ENCODE data around the gene MBOAT2. TPM values are rescaled to one million over a fixed set of nuclear protein-coding genes. Genes with fewer than 3 reads are reported as not detected.

Gene MBOAT2
- total RNA-seq, 6 donors from 2014 or later: 18.8 to 39.2 (median 24.1) TPM

GRCh38 chr2:9031246-9031645 is 27.8 kb upstream of the MBOAT2 start:
- ATAC-seq (ENCODE audit: low FRiP score in 2 of 2) (no peak), DNase-seq (no peak)
- Histone ChIP-seq H3K27me3 (no peaks in the 10 kb centered on the region), H3K27ac (no peak overlapping the region), H3K4me1 (peaks cover 5 to 10% (median 7%) of the 10 kb centered on the region in 4 donors), H3K36me3 (no peaks in the 10 kb centered on the region), H3K9me3 (no peaks in the 10 kb centered on the region), H3K4me3 (no peak overlapping the region)
- no peak for TF ChIP-seq POLR2AphosphoS5 (IDR thresholded peaks at IDR 0.05)
- no peak for TF ChIP-seq EP300 (IDR thresholded peaks at IDR 0.05)
- no peak for TF ChIP-seq POLR2A (IDR thresholded peaks at IDR 0.05)
- no peak for TF ChIP-seq CTCF (IDR thresholded peaks at IDR 0.05)

GRCh38 chr2:9030841-9031240 is 27.4 kb upstream of the MBOAT2 start:
- no peaks in the 10 kb centered on the region for H3K9me3 ChIP-seq
- WGBS, 2 donors: 30 to 36% methylated on average over 4 of the region's 4 CpGs

GRCh38 chr2:9030190-9030589 is 26.7 kb upstream of the MBOAT2 start:
- DNase-seq (no peak), ATAC-seq (ENCODE audit: low FRiP score in 2 of 2) (no peak)
- Histone ChIP-seq H3K36me3 (no peaks in the 10 kb centered on the region), H3K27me3 (no peaks in the 10 kb centered on the region), H3K9me3 (no peaks in the 10 kb centered on the region), H3K4me1 (peaks cover 5 to 10% (median 8%) of the 10 kb centered on the region in 4 donors), H3K4me3 (no peak overlapping the region), H3K27ac (no peak overlapping the region)
- 93% methylated on average over 6 of the region's 6 CpGs for WGBS, 2 donors
- no peak for TF ChIP-seq CTCF (IDR thresholded peaks at IDR 0.05)
- no peak for TF ChIP-seq POLR2AphosphoS5 (IDR thresholded peaks at IDR 0.05)
- no peak for TF ChIP-seq EP300 (IDR thresholded peaks at IDR 0.05)
- no peak for TF ChIP-seq POLR2A (IDR thresholded peaks at IDR 0.05)

More at GRCh38 chr2:9030841-9031240, 27.4 kb upstream of the MBOAT2 start:
- H3K4me3 ChIP-seq: no peak overlapping the region
- H3K27me3 ChIP-seq: no peaks in the 10 kb centered on the region
- no peaks in the 10 kb centered on the region for H3K36me3 ChIP-seq
- DNase-seq (no peak), ATAC-seq (ENCODE audit: low FRiP score in 2 of 2) (no peak)
- no peak overlapping the region for H3K27ac ChIP-seq
- peaks cover 5 to 10% (median 8%) of the 10 kb centered on the region in 4 donors for H3K4me1 ChIP-seq
- TF ChIP-seq CTCF (IDR thresholded peaks at IDR 0.05) (no peak), POLR2A (IDR thresholded peaks at IDR 0.05) (no peak), POLR2AphosphoS5 (IDR thresholded peaks at IDR 0.05) (no peak), EP300 (IDR thresholded peaks at IDR 0.05) (no peak)

GRCh38 chr2:9029721-9030120 is 26.2 kb upstream of the MBOAT2 start:
- no peaks in the 10 kb centered on the region for H3K9me3 ChIP-seq
- no peaks in the 10 kb centered on the region for H3K36me3 ChIP-seq
- TF ChIP-seq POLR2AphosphoS5 (IDR thresholded peaks at IDR 0.05): no peak
- TF ChIP-seq EP300 (IDR thresholded peaks at IDR 0.05): no peak
- no peak for TF ChIP-seq CTCF (IDR thresholded peaks at IDR 0.05)
- TF ChIP-seq POLR2A (IDR thresholded peaks at IDR 0.05): no peak
- ATAC-seq (ENCODE audit: low FRiP score in 2 of 2) (no peak), DNase-seq (no peak)
- 90 to 96% methylated on average over 4 of the region's 4 CpGs for WGBS, 2 donors
- peaks cover 5 to 10% (median 8%) of the 10 kb centered on the region in 4 donors for H3K4me1 ChIP-seq
- no peaks in the 10 kb centered on the region for H3K27me3 ChIP-seq
- no peak overlapping the region for H3K4me3 ChIP-seq
- H3K27ac ChIP-seq: no peak overlapping the region

GRCh38 chr2:9027884-9028283 is 24.4 kb upstream of the MBOAT2 start:
- Histone ChIP-seq H3K27me3 (no peaks in the 10 kb centered on the region), H3K4me1 (peaks cover 5 to 10% (median 8%) of the 10 kb centered on the region in 4 donors), H3K36me3 (no peaks in the 10 kb centered on the region), H3K27ac (no peak overlapping the region), H3K4me3 (no peak overlapping the region), H3K9me3 (no peaks in the 10 kb centered on the region)
- TF ChIP-seq CTCF (IDR thresholded peaks at IDR 0.05) (no peak), POLR2A (IDR thresholded peaks at IDR 0.05) (no peak), EP300 (IDR thresholded peaks at IDR 0.05) (no peak), POLR2AphosphoS5 (IDR thresholded peaks at IDR 0.05) (no peak)
- ATAC-seq (ENCODE audit: low FRiP score in 2 of 2): no peak
- 91 to 93% methylated on average over 4 of the region's 4 CpGs for WGBS, 2 donors
- DNase-seq: no peak
